ENCODE results near the gene SH3GLB2.
"Not testable (repeated sequence)": the region's sequence is repeated elsewhere in the genome, so short reads cannot be mapped to it uniquely, and the experiment has no call there.

Gene SH3GLB2

GRCh38 chr9:129013674-129014073, 14.5 kb downstream of the SH3GLB2 start:
- no peak for DNase-seq

- no peak for DNase-seq
Measured at GRCh38 chr9:129012893-129013448, 15.2 kb downstream of the SH3GLB2 start.

- no peak for DNase-seq
Measured at GRCh38 chr9:129012343-129012742, 15.8 kb downstream of the SH3GLB2 start.

- no peak for DNase-seq
Measured at GRCh38 chr9:129011761-129012181, 16.4 kb downstream of the SH3GLB2 start.

- DNase-seq: no peak
Measured at GRCh38 chr9:129011170-129011569, 17.0 kb downstream of the SH3GLB2 start.

- no peak for DNase-seq
Measured at GRCh38 chr9:129010267-129010975, 17.7 kb downstream of the SH3GLB2 start.

GRCh38 chr9:129009584-129010141, 18.5 kb downstream of the SH3GLB2 start:
- no peak for DNase-seq

- no peak for DNase-seq
Measured at GRCh38 chr9:129008986-129009583, 19.0 kb downstream of the SH3GLB2 start.

GRCh38 chr9:129008469-129008965, 19.6 kb downstream of the SH3GLB2 start:
- DNase-seq: no peak

- DNase-seq: no peak
Measured at GRCh38 chr9:129007766-129008468, 20.2 kb downstream of the SH3GLB2 start.

GRCh38 chr9:129007035-129007765, 20.9 kb downstream of the SH3GLB2 start:
- no peak for DNase-seq

- peak; percentile 51 for DNase-seq
Measured at GRCh38 chr9:129006328-129007034, 21.6 kb downstream of the SH3GLB2 start.

- DNase-seq: no peak
Measured at GRCh38 chr9:129005336-129005997, 22.7 kb downstream of the SH3GLB2 start.

GRCh38 chr9:129004173-129004572, 24.0 kb downstream of the SH3GLB2 start:
- not testable (repeated sequence) for DNase-seq

- no peak for DNase-seq
Measured at GRCh38 chr9:129002992-129003391, 25.1 kb downstream of the SH3GLB2 start.

- DNase-seq: no peak
Measured at GRCh38 chr9:129001504-129002325, 26.4 kb downstream of the SH3GLB2 start.

GRCh38 chr9:128999581-129000206, 28.4 kb downstream of the SH3GLB2 start:
- DNase-seq: no peak

- DNase-seq: no peak
Measured at GRCh38 chr9:128998462-128998861, 29.7 kb downstream of the SH3GLB2 start.

- no peak for DNase-seq
Measured at GRCh38 chr9:128995791-128996190, 32.3 kb downstream of the SH3GLB2 start.

GRCh38 chr9:128992995-128993394, 35.1 kb downstream of the SH3GLB2 start:
- DNase-seq: no peak
